HG02623 (cell line): ENCODE data around the gene ZBTB8OS.
"Not testable (repeated sequence)": the region's sequence is repeated elsewhere in the genome, so short reads cannot be mapped to it uniquely, and the experiment has no call there.

Experiments
- ATAC-seq: cut with Tn5 transposase; IDR thresholded peaks from one replicate; pipeline ENCODE4 v1.9.1; 2021; ENCODE audit warnings: moderate library complexity; ENCODE audit not compliant: unreplicated experiment

Gene ZBTB8OS

DNA sequence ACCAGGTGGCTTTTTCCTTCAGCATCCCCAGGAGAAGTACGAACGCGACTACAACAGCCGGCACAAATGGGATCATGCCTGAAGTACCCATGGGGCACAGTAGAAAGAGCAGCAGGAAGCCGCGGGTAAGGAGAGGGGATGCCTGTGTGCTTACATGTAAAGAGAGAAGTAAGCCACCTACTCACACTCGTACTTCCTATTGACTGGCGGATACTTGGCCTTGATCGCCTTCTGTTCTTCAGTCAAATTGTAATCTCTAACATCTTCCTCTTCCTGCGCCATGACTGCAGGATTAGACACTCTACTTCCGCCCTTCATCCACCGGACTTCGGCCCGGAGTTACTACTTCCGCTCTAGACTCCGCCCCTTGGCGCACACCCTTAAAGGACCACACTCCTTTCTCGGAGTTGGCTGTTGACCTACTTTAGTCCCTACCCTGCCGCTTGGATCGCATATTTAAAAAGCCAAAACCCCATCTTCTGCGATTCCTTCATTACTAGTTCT, at the start of gene ZBTB8OS:
ZBTB8OS (minus strand) TSS at position 303 of the 504 bp plus-strand sequence; CDS start at position 282, 21 bp downstream.
- ATAC-seq, result peak; percentile 53

DNA sequence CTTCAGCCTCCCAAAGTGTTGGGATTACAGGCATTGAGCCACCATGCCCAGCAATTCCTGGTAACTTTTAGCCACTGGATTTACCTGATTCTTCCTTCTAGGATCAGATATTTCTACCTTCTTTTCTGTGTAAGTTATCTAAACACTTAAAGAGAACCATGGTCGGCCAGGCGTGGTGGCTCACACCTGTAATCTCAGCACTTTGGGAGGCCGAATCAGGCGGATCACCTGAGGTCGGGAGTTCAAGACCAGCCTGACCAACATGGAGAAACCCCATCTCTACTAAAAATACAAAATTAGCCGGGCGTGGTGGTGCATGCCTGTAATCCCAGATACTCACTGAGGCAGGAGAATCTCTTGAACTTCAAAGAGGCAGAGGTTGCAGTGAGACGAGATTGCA, 46.6 kb upstream of the ZBTB8OS start:
- not testable (repeated sequence) for ATAC-seq

DNA sequence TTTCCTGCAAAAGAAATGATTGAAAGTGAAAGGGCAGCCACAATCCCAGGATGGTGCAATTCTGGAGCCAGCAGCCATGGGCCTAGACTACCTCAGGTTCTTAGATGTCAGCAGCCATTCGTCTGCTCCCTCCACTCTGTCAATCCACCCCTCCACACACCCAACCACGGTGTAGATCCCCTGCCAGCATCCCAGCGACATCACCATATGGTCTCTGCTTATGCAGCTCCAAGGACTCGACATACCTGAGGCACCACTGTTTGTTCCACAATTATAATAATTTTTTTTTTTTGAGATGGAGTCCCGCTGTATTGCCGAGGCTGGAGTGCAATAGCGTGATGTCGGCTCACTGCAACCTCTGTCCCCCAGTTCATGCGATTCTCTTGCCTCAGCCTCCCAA, 45.7 kb upstream of the ZBTB8OS start:
- no peak for ATAC-seq

DNA sequence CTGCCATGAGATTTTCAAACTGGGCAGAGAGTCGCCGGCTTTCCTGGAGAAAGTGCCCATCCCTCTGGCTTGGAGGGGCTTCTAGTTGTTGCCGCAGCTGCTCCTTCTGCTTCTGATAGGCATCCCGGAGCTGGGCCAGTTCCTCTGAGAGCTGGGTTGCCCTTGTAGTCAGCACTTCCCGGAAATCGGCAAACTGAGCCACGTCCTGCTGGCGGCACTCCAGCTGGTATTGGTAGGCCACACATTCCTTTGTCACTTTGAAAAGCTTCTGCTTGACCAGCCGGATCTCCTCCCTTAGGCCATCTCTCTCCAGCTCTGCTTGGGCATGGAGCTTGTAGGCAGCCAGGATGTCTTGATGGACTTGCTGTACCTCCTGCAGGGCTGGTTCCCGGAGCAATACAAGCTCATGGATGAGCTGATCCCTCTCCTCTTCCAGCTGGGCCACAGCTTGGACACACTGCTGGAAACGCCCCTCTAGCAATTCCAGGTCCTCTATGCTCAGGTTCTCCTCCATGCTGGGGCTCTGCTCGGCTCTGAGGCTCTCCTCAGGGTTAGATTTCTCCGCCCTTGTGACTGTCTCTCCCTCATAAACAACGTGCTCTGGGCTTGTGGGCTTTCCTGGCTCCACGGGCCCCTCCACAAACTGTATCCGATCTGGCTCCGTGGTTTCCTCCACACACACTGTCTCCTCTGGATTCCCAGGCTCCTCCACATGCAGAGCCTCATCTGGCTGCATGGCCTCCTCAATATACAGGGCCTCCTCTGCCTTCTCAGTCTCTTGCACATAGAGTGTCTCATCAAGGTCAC, 45.0 kb upstream of the ZBTB8OS start:
- ATAC-seq, result no peak

DNA sequence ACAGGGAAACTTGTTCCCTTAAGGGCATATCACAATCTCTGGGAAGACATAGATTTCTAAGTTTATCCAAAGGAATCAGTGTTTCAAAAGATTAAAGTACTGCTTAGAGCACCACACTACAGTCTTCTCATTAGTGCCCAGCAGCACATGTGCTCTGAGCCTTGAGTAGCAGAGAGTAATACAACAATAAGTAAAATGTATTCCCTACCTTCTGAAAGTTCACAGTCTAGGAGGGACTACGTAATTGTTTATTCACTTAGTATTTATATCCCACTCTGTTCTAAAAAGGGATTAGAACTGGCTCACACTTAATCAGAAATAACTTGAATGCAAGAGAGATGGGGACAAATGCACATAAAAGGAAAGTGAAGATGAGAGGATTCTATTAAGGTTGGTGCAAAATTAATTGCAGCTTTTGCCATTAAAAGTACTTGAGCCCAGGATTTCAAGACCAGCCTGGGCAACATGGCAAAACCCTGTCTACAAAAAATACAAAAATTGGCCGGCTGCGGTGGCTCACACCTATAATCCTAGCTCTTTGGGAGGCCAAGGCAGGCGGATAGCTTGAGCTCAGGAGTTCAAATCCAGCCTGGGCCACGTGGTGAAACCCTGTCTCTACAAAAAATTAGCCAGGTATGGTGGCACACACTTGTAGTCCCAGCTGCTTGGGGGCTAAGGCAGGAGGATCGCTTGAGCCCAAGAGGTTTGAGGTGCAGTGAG, 43.3 kb upstream of the ZBTB8OS start:
- ATAC-seq, result no peak

DNA sequence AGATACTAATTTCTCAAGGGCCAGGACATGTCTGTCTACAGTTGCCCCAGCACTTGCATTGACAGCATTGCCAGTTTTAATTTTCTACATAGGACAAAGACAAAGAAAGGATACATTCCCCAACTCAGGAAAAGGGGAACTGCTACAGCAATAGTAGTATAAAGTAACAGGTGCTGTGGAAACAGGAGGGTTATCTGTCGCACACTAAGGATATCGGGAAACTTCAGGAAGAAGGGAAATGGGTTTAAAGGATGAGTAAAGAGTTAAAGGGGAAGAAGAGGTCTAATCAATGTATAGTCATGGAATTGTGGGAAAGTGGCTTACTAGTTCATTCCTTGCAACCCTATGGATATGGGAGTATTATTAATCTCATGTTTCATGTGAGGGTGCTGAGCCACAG, 36.0 kb upstream of the ZBTB8OS start:
- no peak for ATAC-seq

DNA sequence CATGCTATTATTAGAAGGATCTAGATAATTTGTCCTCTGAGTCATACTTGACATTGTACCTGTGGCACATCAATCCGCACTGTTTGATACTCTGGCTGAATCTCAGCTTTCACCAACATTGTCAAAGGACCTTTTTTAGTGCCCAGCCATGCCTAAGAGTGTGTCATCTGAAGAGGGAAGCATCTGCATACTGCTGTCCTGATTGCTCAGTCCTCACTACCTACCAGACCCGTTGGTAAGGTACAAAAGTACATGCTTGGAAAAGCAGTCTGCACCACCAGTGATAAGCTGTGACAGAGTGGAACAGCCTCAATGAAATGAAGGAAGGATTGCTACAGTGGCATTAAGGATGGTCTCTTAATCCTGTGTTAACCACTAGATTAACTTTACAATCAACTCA, 35.1 kb upstream of the ZBTB8OS start:
- ATAC-seq, result no peak

DNA sequence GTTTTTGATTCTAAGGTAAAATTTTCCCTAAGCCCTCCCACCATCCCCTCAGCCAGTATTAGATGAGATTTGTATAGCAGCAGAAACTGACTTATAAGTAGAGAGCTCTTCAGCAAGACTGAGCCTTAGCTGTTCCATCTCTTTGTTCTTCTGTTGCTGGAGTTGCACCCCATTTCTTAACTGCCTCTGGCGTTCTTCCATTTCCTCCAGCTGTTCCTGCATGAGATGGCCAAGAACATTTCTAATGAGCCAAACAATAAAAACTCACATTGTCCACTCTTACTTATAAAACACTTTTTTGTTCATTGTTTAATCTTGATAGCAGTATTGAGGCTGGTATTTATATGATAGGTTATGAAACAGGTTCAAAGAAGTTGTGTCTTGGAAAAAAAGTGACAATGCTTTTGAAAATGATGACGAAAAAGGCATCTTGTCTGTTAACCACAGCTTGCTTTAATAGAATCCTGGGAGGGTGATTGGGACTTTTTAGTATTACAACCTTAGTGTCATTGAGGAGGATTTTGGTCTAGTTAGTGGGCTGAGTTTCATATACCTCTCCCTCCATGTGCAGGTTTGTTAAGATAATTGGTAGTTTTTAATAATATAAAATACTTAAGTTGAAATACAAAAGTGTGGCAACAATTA, 33.9 kb upstream of the ZBTB8OS start:
- no peak for ATAC-seq

DNA sequence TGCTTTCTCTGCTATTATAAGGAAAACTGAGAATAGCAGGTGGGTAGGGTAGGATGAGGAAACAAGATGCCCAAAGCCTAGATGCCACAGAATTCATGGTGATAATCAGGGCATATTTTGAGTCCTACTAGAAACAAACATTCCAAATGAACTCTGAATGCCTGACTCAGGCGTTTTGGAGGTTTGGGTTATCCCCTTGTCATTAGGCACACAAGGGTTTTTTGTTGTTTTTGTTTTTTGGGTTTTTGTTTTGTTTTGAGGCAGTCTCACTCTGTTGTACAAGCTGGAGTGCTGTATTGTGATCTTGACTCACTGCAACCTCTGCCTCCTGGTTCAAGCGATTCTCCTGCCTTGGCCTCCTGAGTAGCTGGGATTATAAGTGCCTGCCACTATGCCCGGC, 33.0 kb upstream of the ZBTB8OS start:
- ATAC-seq, result no peak

DNA sequence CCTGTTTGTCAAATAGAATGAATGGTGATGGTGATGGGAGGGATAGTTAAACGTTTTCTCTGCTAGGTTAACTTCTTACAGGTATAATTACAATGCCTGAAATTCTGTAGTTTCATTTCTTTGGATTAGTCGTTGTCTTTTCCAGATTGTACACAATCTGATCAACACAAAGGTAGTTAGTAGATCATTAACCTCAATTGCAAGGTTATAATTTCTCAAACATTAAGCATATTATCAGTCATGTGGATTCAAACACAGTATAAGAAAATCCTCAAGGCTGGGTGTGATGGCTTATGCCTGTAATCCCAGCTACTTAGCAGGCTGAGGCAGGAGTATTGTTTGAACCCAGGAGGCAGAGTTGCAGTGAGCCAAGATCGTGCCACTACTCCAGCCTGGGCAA, 31.6 kb upstream of the ZBTB8OS start:
- ATAC-seq, result no peak

DNA sequence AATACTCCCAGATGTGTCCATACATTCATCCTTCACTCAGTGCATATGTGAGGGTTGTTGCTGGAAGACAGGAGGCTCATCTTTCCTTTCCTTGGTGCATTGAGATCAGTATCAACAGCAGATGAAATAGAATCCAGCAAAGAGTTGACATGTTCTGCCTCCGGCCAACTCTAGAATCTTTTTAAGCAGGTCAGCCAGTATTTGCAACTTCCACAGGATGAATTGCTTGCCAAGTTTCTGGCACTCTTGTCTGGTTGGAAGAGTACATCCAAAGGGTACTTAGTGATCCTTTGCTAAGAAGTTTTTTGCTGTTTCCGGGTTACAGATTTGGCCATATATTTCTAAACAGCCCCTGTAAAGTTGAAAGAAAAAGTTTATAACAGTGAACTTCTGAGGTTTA, 31.2 kb upstream of the ZBTB8OS start:
- no peak for ATAC-seq

DNA sequence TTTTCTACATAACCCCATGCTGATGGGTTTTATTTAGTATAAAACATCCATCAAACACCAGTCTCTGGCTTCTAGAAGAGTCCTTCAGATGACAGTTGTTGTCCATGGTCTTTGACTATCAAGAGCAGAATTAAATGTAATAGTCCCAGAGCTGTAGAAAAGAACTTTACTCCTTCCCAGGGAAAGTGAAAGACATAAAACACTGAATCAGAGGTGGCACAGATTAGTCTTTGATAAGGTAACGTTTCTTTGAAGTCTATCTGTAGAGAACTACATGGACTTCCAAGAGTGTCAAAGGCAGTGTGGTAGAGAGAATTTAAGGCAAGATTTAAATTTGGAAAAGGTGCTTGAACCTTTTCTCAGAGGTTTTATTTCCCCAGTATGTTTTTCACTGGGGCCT, 30.3 kb upstream of the ZBTB8OS start:
- ATAC-seq, result no peak

DNA sequence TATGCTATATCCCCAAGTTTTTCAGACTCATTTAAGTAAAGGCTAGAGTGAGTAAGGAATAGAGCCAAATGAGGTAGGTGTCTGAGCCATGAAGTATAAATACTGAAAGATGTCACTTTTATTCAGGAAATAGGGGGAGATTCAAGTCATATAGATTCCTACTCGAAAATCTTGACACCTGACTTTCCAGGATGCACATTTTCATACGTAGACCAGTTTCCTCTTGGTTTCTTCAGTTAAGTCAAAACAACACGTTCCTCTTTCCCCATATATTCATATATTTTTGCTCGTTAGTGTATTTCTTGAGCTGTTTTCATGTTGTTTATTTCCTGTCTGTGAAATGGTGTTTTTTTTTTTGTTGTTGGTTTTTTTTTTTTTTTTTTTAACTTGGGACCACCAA, 29.6 kb upstream of the ZBTB8OS start:
- ATAC-seq, result not testable (repeated sequence)

DNA sequence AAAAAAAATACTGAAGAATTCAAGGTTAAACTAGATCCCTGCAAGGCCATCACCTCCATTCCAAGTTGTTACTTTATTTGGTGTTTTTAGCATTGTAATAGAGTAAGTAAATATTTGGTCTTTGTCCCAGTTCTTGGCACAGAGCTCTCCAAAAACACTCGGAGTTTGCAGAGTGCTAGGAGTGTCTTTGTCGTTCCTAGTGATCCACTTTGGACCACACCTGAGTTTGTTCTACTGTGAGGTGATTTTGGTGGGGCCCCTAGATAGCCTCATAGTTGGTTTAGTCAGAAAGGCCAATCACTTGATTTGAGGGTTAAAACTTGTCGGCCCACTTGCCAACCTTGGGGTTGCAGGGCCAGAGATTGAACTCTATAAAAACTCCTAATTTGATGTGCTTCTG, 26.6 kb upstream of the ZBTB8OS start:
- ATAC-seq, result no peak

DNA sequence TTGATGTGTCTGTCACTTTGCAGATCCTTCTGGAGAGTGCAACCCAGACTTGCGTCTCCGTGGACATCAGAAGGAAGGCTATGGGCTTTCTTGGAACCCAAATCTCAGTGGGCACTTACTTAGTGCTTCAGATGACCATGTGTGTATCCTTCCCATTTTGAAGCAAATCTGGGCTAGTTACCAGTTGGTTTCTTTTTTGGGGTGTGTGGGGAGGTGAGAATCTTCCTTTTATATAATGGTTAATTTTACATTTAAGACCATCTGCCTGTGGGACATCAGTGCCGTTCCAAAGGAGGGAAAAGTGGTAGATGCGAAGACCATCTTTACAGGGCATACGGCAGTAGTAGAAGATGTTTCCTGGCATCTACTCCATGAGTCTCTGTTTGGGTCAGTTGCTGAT, 18.4 kb upstream of the ZBTB8OS start:
- not testable (repeated sequence) for ATAC-seq

DNA sequence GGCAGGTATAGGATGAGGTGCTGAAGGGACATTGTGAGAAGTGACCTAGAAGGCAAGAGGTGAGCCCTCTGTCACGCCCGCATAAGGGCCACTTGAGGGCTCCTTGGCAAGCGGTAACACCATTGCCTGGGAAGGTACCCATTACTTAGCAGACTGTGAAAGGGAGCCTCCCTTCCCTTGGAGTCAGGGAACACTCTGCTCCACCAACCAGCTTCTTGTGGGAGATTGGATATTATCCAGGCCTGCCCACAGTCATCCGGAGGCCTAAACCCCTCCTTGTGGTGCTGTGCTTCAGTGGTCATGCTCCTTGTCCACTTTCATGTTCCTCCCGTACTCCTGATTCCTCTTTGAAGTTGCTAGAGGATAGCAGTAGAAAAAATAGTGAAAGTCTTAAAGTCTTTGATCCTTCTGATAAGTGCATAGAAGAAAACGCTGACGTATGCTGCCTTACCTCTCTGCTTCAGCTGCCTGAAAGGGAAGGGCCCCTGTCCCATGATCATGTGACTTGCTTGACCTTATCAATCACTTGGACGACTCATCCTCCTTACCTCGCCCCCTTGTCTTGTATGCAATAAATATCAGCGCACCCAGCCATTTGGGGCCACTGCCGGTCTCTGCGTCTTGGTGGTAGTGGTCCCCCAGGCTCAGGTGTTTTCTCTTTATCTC, 16.7 kb upstream of the ZBTB8OS start:
- no peak for ATAC-seq

DNA sequence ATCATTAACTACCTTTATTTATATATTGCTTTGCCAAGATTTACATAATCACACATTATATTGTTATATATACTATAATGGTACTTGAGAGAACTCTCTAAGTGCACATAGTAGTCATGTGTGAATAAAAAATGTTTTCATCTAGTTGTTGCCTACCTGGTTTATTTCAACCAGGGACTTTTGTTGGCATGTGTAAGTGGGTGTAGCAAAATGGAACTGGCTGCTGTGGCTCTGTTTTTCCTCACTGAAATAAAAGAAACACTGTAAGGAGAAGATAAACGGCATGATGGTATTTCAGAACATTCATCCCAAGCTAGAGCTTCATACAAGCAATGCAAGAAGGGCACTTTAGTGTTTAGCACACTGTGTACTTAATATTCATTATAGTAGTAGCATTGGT, 15.6 kb upstream of the ZBTB8OS start:
- no peak for ATAC-seq

DNA sequence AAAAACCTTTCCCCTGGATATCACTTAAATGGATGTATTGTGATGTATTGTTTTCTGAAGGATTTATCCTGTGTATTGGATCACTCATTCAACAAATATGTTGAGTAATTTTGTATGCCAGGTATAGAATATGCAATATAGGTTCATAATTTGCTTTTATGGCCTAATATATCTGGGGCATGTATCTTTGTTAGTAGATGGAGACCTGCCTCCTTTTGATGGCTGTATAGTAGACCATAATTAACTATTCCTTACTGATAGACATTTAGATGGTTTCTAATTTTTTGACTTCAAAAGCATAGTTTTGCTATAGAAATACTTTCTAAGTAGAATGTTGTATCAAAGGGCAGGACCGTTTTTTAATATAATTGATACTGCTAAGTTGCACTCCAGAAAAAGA, 9.2 kb upstream of the ZBTB8OS start:
- no peak for ATAC-seq

DNA sequence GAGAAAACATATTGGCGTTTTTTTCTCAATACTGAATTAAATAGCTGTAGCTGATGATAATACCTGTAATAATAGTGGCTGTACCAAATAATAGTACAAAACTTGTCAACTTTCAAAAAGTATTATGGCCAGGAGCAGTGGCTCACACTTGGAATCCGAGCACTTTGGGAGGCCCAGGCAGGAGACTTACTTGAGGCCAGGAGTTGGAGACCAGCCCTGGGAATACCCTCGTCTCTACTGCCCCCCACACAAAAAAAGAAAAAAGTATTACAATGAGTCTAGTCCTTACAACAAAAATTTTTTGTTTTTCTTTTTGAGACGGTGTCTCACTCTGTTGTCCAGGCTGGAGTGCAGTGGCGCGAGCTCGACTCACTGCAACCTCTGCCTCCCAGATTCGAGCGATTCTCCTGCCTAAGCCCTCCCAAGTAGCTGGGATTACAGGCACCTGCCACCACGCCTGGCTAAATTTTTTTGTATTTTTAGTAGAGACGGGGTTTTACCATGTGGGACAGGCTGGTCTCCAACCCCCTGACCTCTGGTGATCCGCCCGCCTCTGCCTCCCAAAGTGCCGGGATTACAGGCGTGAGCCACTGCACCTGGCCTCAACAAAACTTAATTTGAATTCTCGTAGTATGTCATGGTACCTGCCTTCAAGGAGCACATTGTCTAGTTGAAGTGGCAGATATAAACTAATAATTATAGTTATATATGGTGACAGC, 2.1 kb upstream of the ZBTB8OS start:
- no peak for ATAC-seq

DNA sequence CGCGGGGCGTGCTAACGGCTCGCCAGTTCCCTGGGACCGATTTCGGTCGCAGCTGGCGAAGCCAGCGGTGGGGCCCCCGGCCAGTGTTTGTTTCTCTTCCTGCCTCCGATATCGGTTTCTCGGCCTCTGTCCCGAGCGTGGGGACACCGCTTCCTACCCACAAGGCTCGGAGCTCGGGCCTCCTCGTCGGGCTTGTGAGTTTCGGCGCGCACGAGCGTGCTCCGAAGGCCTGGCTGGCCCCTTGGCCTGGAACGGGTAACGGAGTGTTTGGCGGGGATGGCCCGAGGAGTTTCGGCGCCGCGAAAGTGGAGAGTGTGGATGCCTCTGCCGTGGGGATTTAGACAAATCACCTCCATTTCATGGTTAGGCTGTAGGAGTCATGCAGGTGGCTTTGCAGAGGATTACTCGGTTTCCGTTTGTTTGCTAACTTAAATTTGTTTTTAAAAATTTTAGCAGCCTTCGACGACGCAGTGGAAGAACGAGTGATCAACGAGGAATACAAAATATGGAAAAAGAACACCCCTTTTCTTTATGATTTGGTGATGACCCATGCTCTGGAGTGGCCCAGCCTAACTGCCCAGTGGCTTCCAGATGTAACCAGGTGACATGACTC, 1.2 kb upstream of the ZBTB8OS start:
- ATAC-seq, result peak; percentile 5
